ENCODE measurements around the gene SNCAIP. TPM values are rescaled to one million over a fixed set of nuclear protein-coding genes. Genes with fewer than 3 reads are reported as not detected.

SNCAIP gene
- total RNA-seq, 1 donor from 2014 or later, result 1.8 TPM

DNA sequence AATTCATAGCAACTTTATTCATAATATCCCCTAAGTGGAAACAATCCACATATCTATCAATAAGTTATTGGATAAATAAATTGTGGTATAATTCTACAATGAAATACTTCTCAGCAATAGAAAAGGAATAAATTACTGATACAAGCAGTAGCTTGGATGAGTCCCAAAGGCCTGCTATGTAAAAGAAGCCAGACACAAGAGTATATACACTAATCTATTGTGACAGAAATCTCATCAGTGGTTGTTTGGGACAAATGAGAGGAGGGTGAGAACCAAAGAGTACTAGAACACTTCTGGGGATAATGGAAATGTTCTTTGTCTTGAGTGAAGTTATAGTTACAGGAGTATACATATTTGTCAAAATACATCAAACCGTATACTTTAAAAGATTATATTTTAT lies 119.3 kb downstream of the SNCAIP start:
- no peak for DNase-seq (ENCODE audit: low read depth)
- no peak overlapping the region for H3K4me3 ChIP-seq (ENCODE audit: low read depth, low read length)
- TF ChIP-seq, protein P1, sequence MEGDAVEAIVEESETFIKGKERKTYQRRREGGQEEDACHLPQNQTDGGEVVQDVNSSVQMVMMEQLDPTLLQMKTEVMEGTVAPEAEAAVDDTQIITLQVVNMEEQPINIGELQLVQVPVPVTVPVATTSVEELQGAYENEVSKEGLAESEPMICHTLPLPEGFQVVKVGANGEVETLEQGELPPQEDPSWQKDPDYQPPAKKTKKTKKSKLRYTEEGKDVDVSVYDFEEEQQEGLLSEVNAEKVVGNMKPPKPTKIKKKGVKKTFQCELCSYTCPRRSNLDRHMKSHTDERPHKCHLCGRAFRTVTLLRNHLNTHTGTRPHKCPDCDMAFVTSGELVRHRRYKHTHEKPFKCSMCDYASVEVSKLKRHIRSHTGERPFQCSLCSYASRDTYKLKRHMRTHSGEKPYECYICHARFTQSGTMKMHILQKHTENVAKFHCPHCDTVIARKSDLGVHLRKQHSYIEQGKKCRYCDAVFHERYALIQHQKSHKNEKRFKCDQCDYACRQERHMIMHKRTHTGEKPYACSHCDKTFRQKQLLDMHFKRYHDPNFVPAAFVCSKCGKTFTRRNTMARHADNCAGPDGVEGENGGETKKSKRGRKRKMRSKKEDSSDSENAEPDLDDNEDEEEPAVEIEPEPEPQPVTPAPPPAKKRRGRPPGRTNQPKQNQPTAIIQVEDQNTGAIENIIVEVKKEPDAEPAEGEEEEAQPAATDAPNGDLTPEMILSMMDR (conservative IDR thresholded peaks at IDR 0.05; ENCODE audit: low read depth, low read length), result no peak

DNA sequence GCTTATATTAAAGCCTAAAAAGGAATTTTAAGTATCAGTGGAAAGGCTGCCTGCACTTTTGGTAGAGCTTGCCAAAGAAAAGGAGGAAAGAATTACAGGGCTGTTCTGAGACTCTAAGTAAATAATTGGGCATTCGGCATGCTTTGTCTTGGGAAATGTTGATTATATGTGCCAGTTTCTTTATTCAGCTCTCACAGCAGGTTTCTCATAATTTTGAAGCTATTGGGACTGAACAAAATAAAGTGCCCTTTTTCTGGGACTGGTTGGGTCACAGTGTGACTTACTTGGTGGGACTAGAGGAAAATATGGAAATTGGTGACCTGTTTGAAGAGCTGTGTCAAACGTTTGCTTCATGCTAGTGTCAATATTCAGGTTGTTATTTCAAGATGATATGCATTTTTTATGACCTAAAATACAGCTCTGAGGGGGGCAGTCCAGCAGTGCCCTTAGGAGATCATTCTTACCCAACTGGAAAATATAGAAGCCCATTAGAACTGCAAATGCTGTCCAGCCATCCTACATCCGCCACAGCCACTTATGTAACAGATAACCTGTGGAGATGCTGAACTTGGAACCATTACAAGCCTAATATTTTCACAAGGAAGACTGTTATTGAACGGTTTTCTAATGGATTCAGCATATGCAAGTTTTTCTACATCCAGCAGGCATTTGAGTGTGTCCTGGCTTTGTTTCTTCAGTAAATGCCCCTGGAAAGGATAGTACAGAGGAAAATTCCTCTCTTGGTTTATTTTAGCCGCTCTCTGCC lies 122.4 kb downstream of the SNCAIP start:
- H3K4me3 ChIP-seq (ENCODE audit: low read depth, low read length), result no peak overlapping the region
- TF ChIP-seq, protein P1 (conservative IDR thresholded peaks at IDR 0.05; ENCODE audit: low read depth, low read length), result no peak
- no peak for DNase-seq (ENCODE audit: low read depth)

DNA sequence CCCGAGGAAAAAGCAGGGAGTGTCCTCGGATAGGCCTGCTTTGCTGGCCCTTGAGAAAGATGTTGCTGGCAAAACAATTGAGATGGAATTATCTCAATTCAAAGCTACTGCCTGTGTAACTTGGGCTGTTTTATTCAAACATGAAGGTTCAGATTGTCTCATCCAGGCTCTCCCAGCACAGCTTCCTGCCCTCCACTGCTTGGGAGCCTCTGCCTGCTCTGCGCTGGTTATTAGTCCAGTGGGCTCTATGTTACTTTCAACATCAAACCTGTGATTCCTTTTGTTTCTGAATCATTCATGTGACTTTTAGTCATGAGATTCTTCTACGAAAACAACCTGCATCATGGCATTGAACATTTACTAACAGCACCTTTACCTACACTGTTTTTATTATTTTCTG lies 123.2 kb downstream of the SNCAIP start:
- TF ChIP-seq, protein P1 (conservative IDR thresholded peaks at IDR 0.05; ENCODE audit: low read depth, low read length), result no peak
- H3K4me3 ChIP-seq (ENCODE audit: low read depth, low read length), result no peak overlapping the region
- no peak for DNase-seq (ENCODE audit: low read depth)

DNA sequence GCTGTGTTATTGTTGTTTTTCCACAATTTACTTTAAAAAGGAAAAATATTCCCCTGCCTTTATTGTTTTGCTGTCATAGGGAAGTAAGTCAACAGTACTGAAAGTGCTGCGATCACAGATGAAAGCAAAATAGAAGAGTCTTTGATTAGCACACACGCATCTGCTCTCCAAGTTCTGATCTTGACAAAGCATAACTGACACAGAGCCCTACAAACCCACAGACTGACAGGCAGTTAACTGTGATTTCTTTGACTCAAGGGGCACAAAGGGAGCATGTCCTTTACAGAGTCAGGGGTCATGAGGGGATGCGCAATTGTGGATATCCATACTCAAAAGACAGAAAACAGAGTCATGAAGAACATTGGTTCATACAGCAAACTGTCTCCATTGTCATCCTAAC lies 123.7 kb downstream of the SNCAIP start:
- TF ChIP-seq, protein P1 (conservative IDR thresholded peaks at IDR 0.05; ENCODE audit: low read depth, low read length), result no peak
- no peak for DNase-seq (ENCODE audit: low read depth)
- H3K4me3 ChIP-seq (ENCODE audit: low read depth, low read length), result no peak overlapping the region

DNA sequence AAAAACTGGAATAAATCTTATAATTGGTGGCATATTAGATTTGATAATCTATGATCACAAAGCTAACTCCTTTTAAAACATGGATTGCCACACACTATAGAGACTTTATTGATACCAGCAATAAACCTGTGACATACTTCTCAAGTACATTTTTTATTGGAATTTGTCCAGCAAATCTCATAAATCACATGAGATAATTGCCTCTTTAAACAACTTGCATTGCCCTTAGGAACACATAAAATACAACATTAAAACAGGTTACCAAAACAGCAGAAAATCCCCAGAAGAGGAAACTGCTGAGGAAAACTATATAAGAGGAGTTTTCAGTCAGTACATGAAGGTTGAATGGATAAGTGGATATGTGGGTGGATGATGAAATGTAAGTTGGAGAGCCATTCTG lies 124.6 kb downstream of the SNCAIP start:
- DNase-seq (ENCODE audit: low read depth), result no peak
- TF ChIP-seq, protein P1 (conservative IDR thresholded peaks at IDR 0.05; ENCODE audit: low read depth, low read length), result no peak
- H3K4me3 ChIP-seq (ENCODE audit: low read depth, low read length), result no peak overlapping the region

DNA sequence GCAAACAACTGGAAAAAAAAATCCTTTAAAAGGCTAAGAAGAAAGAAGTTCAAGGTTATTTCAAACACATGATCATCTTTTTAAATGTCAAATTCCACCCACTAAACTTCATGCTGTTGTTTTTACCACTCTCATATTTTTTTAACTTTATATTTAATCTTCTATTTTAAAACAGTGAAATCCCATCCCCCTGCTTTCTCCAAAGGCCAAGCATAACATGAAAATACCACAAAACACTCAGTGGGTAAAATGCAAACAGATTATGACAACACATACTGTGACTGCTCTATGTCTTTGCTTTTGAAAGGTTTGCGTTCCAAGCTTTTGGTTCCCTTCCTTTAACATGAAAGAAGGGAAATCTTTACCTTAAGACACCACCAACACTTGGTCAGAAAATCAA lies 127.6 kb downstream of the SNCAIP start:
- H3K4me3 ChIP-seq (ENCODE audit: low read depth, low read length), result no peak overlapping the region
- no peak for DNase-seq (ENCODE audit: low read depth)
- TF ChIP-seq, protein P1 (conservative IDR thresholded peaks at IDR 0.05; ENCODE audit: low read depth, low read length), result no peak

DNA sequence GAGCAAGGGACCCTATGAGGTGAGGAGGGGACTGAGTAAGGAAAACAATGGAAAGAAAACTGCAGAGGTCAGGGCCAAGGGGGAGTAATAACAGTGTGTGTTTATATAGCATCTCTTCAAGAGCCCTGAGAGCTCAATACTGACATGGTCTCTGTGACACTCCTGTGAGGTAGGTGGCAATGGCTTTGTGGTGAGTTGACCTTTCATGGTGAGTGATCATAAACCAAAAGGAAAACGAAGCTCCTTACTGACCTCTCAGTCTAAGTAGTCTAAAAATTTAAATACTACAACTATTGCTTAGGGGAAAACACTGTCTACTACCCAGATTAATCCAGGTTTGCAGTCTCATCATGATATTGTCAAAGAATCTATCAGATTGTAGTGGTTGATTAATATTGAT lies 130.9 kb downstream of the SNCAIP start:
- TF ChIP-seq, protein P1 (conservative IDR thresholded peaks at IDR 0.05; ENCODE audit: low read depth, low read length), result no peak
- H3K4me3 ChIP-seq (ENCODE audit: low read depth, low read length), result no peak overlapping the region
- DNase-seq (ENCODE audit: low read depth), result no peak

All from epithelial cell of proximal tubule (primary cell).